OCI-LY7 (cell line): ENCODE data around the gene ZIC5. TPM values are rescaled to one million over a fixed set of nuclear protein-coding genes. Genes with fewer than 3 reads are reported as not detected.

ENCODE experiments used
- BruUV-seq: library from RNA; stranded (reverse); fragments of 400-500 nt; replicated peaks from 2 replicates; lab custom pipeline; 2021; lab: Mats Ljungman, UMichigan
- CTCF ChIA-PET: fragments of 300-600 bp; sonication (Branson Sonifier 250); formaldehyde crosslinking; loops from one replicate; lab custom pipeline; 2022; ENCODE audit warnings: antibody characterized with exemption; ENCODE audit not compliant: unreplicated experiment; lab: Charles Lee
- POLR2A ChIA-PET: fragments of 300-600 bp; sonication (Branson Sonifier 250); formaldehyde crosslinking; loops from one replicate; lab custom pipeline; 2022; ENCODE audit warnings: antibody characterized with exemption; lab: Charles Lee
- DNase-seq: peaks from one replicate; pipeline ENCODE4 v3.0.0-alpha.2; 2015; ENCODE audit warnings: low spot score
- H2AFZ ChIP-seq: fragments of 200-600 bp; sonication (generic), shearing (Covaris generic); 2 replicates; pipeline ENCODE4 v1.6.1; 2014; ENCODE audit warnings: mild to moderate bottlenecking, antibody characterized with exemption, low read length, moderate library complexity
- H3K27ac ChIP-seq: fragments of 200-600 bp; sonication (generic); 2 replicates; pipeline ENCODE4 v1.5.1; 2014; ENCODE audit warnings: mixed run types, low read depth, mild to moderate bottlenecking, moderate library complexity, low read length, inconsistent platforms; ENCODE audit not compliant: poor library complexity, severe bottlenecking
- H3K36me3 ChIP-seq: fragments of 200-600 bp; sonication (generic); 2 replicates; pipeline ENCODE4 v1.6.1; 2014; ENCODE audit warnings: mild to moderate bottlenecking, antibody characterized with exemption, low read length, moderate library complexity, mixed read lengths; ENCODE audit not compliant: insufficient read depth
- H3K4me1 ChIP-seq: fragments of 200-600 bp; sonication (generic); 2 replicates; pipeline ENCODE4 v1.5.1; 2014; ENCODE audit warnings: mild to moderate bottlenecking, low read length; ENCODE audit not compliant: insufficient read depth, poor library complexity, severe bottlenecking
- H3K4me2 ChIP-seq: fragments of 200-600 bp; sonication (generic); 2 replicates; pipeline ENCODE4 v1.6.1; 2014; ENCODE audit warnings: mild to moderate bottlenecking, low read length
- H3K4me3 ChIP-seq: fragments of 200-600 bp; sonication (generic); 2 replicates; pipeline ENCODE4 v1.5.1; 2014; ENCODE audit warnings: mild to moderate bottlenecking, low read depth, low read length; ENCODE audit not compliant: poor library complexity, severe bottlenecking
- H3K79me2 ChIP-seq: fragments of 200-600 bp; sonication (generic); 2 replicates; pipeline ENCODE4 v1.6.1; 2016; ENCODE audit warnings: low read depth, mild to moderate bottlenecking, low read length, moderate library complexity, mixed read lengths; ENCODE audit not compliant: insufficient read depth
- H3K9me2 ChIP-seq: fragments of 200-600 bp; sonication (generic); 2 replicates; pipeline ENCODE4 v1.6.1; 2016; ENCODE audit warnings: mild to moderate bottlenecking, low read length, mixed read lengths; ENCODE audit not compliant: insufficient read depth
- H3K9me3 ChIP-seq: fragments of 200-600 bp; sonication (generic); 2 replicates; pipeline ENCODE4 v1.6.1; 2014; ENCODE audit warnings: mild to moderate bottlenecking, mixed run types, low read length, mixed read lengths
- H4K20me1 ChIP-seq: fragments of 200-600 bp; sonication (generic); 2 replicates; pipeline ENCODE4 v1.6.1; 2014; ENCODE audit warnings: mild to moderate bottlenecking, antibody characterized with exemption, low read length, moderate library complexity, mixed read lengths; ENCODE audit not compliant: insufficient read depth
- CTCF ChIP-seq: fragments of 200-600 bp; sonication (generic); conservative IDR thresholded peaks from 2 replicates; pipeline ENCODE4 v1.5.1; 2014; ENCODE audit warnings: mild to moderate bottlenecking, antibody characterized with exemption, low read length, moderate library complexity, mixed read lengths
- EZH2phosphoT487 ChIP-seq: fragments of 200-600 bp; sonication (generic); IDR thresholded peaks from 2 replicates; pipeline ENCODE4 v1.6.1; 2018; ENCODE audit warnings: low read depth, borderline replicate concordance, mild to moderate bottlenecking, mixed run types, antibody characterized with exemption, low read length, moderate library complexity, mixed read lengths
- intact Hi-C: fragments of 100-400 bp; cut with micrococcal nuclease; formaldehyde crosslinking; loops from one replicate; pipeline ENCODE4 v1.10.0; 2022; ENCODE audit not compliant: unreplicated experiment
- total RNA-seq, 2 experiments: library from RNA; depleted of rRNA in 1 of 2; stranded (reverse); fragments of >200 nt in 1 of 2; shearing (Covaris generic) in 1 of 2; gene quantifications; 2 replicates each; pipeline ENCODE4 v1.2.3, GENCODE V29; 2014 to 2022

Gene ZIC5
- total RNA-seq, 2 experiments from 2014 or later: not detected

- H3K9me3 ChIP-seq: no peaks in the 10 kb centered on the region
- H3K27ac ChIP-seq: no peak overlapping the region
- no TSS peak for BruUV-seq
- H3K4me1 ChIP-seq: no peaks in the 10 kb centered on the region
- no peak overlapping the region for H3K4me3 ChIP-seq
- H2AFZ ChIP-seq: no peak overlapping the region
- no peak overlapping the region for H3K4me2 ChIP-seq
- H3K9me2 ChIP-seq: no peaks in the 10 kb centered on the region
- H3K79me2 ChIP-seq: no peaks in the 10 kb centered on the region
- POLR2A ChIA-PET: no interaction called here
- DNase-seq: no peak
- H3K36me3 ChIP-seq: no peaks in the 10 kb centered on the region
- CTCF ChIA-PET: no interaction called here
- TF ChIP-seq CTCF (no peak), EZH2phosphoT487 (no peak)
- intact Hi-C loops: no loop called here
- no peaks in the 10 kb centered on the region for H4K20me1 ChIP-seq
Observed at GRCh38 chr13:99960663-99961311, 10.8 kb downstream of the ZIC5 start.

GRCh38 chr13:99959540-99960230 lies 11.9 kb downstream of the ZIC5 start:
- Histone ChIP-seq H3K27ac (no peak overlapping the region), H4K20me1 (no peaks in the 10 kb centered on the region), H3K9me2 (no peaks in the 10 kb centered on the region), H3K36me3 (no peaks in the 10 kb centered on the region), H2AFZ (no peak overlapping the region), H3K79me2 (no peaks in the 10 kb centered on the region), H3K4me1 (no peaks in the 10 kb centered on the region), H3K4me3 (no peak overlapping the region), H3K9me3 (no peaks in the 10 kb centered on the region), H3K4me2 (no peak overlapping the region)
- ChIA-PET POLR2A (no interaction called here), CTCF (no interaction called here)
- intact Hi-C loops: no loop called here
- no peak for DNase-seq
- TF ChIP-seq CTCF (no peak), EZH2phosphoT487 (no peak)
- no TSS peak for BruUV-seq

GRCh38 chr13:99959127-99959539 lies 12.4 kb downstream of the ZIC5 start:
- TF ChIP-seq CTCF (no peak), EZH2phosphoT487 (no peak)
- Histone ChIP-seq H2AFZ (no peak overlapping the region), H3K27ac (no peak overlapping the region), H3K9me2 (no peaks in the 10 kb centered on the region), H3K79me2 (no peaks in the 10 kb centered on the region), H4K20me1 (no peaks in the 10 kb centered on the region), H3K4me3 (no peak overlapping the region), H3K36me3 (no peaks in the 10 kb centered on the region), H3K9me3 (no peaks in the 10 kb centered on the region), H3K4me1 (no peaks in the 10 kb centered on the region), H3K4me2 (no peak overlapping the region)
- DNase-seq: no peak
- BruUV-seq: no TSS peak
- intact Hi-C loops: no loop called here
- POLR2A ChIA-PET: no interaction called here
- CTCF ChIA-PET: no interaction called here
